Fibroblast of lung (primary cell): ENCODE results near the gene SEC14L1. TPM values are rescaled to one million over a fixed set of nuclear protein-coding genes. Genes with fewer than 3 reads are reported as not detected.

Experiments
- DNase-seq, 2 donors: peaks; one replicate each; pipeline versions ENCODE4 v3.0.0 to v3.0.0-alpha.2; 2010; ENCODE audit warnings: low read depth in 2 of 2
- H2AFZ ChIP-seq: 2 replicates; pipeline ENCODE4 v1.5.1; 2012; ENCODE audit warnings: low read length, control low read depth, inconsistent platforms
- H3K27ac ChIP-seq: 2 replicates; pipeline ENCODE4 v1.5.1; 2011; ENCODE audit warnings: low read length, control low read depth; ENCODE audit not compliant: insufficient read depth
- H3K27me3 ChIP-seq: 2 replicates; pipeline ENCODE4 v1.5.1; 2011; ENCODE audit warnings: mild to moderate bottlenecking, low read length; ENCODE audit not compliant: control insufficient read depth, insufficient read depth
- H3K36me3 ChIP-seq: 2 replicates; pipeline ENCODE4 v1.5.1; 2011; ENCODE audit warnings: low read length; ENCODE audit not compliant: control insufficient read depth, insufficient read depth
- H3K4me1 ChIP-seq: 2 replicates; pipeline ENCODE4 v1.5.1; 2011; ENCODE audit warnings: low read length; ENCODE audit not compliant: control insufficient read depth, insufficient read depth; ENCODE audit errors: extremely low read depth
- H3K4me2 ChIP-seq: 2 replicates; pipeline ENCODE4 v1.5.1; 2011; ENCODE audit warnings: low read length, control low read depth; ENCODE audit not compliant: insufficient read depth; ENCODE audit errors: extremely low read depth
- H3K4me3 ChIP-seq, 4 experiments: fragments of 200-600 bp in 1 of 4; sonication (generic) in 1 of 4; replicated peaks in 1 of 4; 2 replicates each; pipeline ENCODE4 v1.5.1; 2011 to 2016; ENCODE audit warnings: low read length in 4 of 4, low read depth in 3 of 4, mild to moderate bottlenecking in 3 of 4, control low read depth in 2 of 4, inconsistent platforms in 1 of 4, mixed read lengths in 1 of 4; ENCODE audit not compliant: insufficient read depth in 1 of 4; ENCODE audit errors: control extremely low read depth in 1 of 4
- H3K79me2 ChIP-seq: 2 replicates; pipeline ENCODE4 v1.5.1; 2012; ENCODE audit warnings: mild to moderate bottlenecking, low read length, inconsistent platforms; ENCODE audit not compliant: control insufficient read depth, insufficient read depth
- H3K9ac ChIP-seq: 2 replicates; pipeline ENCODE4 v1.5.1; 2011; ENCODE audit warnings: mild to moderate bottlenecking, low read length, control low read depth; ENCODE audit not compliant: insufficient read depth
- H3K9me3 ChIP-seq: 2 replicates; pipeline ENCODE4 v1.5.1; 2012; ENCODE audit warnings: low read depth, low read length; ENCODE audit not compliant: control insufficient read depth, insufficient read depth
- H4K20me1 ChIP-seq: 2 replicates; pipeline ENCODE4 v1.5.1; 2011; ENCODE audit warnings: low read length; ENCODE audit not compliant: control insufficient read depth, insufficient read depth; ENCODE audit errors: extremely low read depth
- EZH2 ChIP-seq: IDR thresholded peaks from 2 replicates; pipeline ENCODE4 v1.5.1; 2012; ENCODE audit warnings: low read length, control low read depth, mild to moderate bottlenecking; ENCODE audit errors: missing control alignments
- polyA plus RNA-seq, 2 donors: library from polyadenylated mRNA; depleted of rRNA in 1 of 2; stranded (reverse) in 1 of 2; unstranded in 1 of 2; fragments of >200 nt; gene quantifications; 2 replicates each; pipeline ENCODE4 v1.2.1, GENCODE V29; 2011 to 2012; ENCODE audit warnings: missing spikeins in 1 of 2
- total RNA-seq: library from RNA; depleted of rRNA; stranded (reverse); fragments of >200 nt; gene quantifications from 2 replicates; pipeline ENCODE4 v1.2.1, GENCODE V29; 2014
- TF ChIP-seq, protein P1 (sequence below), 2 donors: IDR thresholded peaks in 1 of 2; conservative IDR thresholded peaks in 1 of 2; 1 replicate in 1 of 2; 2 replicates in 1 of 2; pipeline ENCODE4 v1.5.1; 2011 to 2012; ENCODE audit warnings: low read length in 2 of 2, control low read depth in 1 of 2, inconsistent platforms in 1 of 2, low read depth in 1 of 2, mild to moderate bottlenecking in 1 of 2

SEC14L1 gene
- total and polyA plus RNA-seq, 2 donors (not counting 1 experiment from before 2014, with no cell fraction given): 21.1 to 32.9 TPM

DNA sequence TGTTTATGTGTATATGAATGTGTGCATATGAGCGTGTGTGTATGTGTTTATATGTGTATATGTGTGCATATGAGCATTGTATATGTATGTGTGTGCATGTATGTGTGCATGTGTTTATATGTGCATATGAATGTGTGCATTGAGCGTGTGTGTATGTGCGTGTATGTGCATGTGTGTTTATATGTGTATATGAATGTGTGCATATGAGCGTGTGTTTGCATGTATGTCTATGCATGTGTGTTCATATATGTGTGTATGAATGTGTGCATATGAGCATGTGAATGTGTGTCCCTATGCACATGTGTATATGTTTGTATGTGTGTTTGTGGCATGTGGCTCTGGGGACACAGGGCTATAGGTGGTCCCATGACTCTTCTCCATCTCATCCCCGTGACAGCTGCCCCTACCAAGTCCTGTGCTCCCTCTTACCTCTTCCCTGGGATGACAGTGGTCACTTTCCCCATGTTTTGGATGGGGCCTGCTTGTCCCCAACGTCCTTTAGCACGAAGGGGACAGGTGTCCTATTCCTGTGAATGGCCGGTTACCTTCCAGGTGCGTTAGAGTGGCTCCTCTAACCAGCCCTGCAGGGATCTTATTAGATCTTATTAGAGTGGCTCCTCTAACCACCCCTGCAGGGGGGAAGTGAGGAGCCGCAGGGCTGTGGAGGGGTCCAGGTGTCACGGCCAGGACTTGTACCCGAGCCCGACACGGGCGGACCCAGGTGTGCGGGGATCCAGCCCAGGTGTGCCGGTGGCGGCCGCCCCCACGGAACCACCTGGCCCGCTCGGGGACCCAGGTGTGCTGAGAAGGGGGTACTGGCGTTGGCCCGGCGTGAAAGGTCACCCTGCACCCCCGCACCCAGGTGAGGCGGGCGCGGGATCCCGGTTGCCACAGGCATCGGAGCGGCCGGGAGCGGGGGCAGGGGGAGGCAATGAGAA lies 105.6 kb downstream of the SEC14L1 start:
- peak overlapping the region; percentile 32 for H2AFZ ChIP-seq
- no peak for DNase-seq
- H3K4me3 ChIP-seq: peak overlapping the region; percentile 40 to 70 (median 50)
- H3K27me3 ChIP-seq: no peaks in the 10 kb centered on the region
- no peaks in the 10 kb centered on the region for H3K9me3 ChIP-seq
- peak overlapping the region; percentile 44 for H3K27ac ChIP-seq
- H3K9ac ChIP-seq: peak overlapping the region; percentile 59
- peak overlapping the region; percentile 84 for H3K4me2 ChIP-seq
- no peaks in the 10 kb centered on the region for H4K20me1 ChIP-seq
- H3K4me1 ChIP-seq: no peaks in the 10 kb centered on the region
- H3K79me2 ChIP-seq: no peaks in the 10 kb centered on the region
- no peaks in the 10 kb centered on the region for H3K36me3 ChIP-seq
- TF ChIP-seq EZH2: no peak
- TF ChIP-seq, protein P1, sequence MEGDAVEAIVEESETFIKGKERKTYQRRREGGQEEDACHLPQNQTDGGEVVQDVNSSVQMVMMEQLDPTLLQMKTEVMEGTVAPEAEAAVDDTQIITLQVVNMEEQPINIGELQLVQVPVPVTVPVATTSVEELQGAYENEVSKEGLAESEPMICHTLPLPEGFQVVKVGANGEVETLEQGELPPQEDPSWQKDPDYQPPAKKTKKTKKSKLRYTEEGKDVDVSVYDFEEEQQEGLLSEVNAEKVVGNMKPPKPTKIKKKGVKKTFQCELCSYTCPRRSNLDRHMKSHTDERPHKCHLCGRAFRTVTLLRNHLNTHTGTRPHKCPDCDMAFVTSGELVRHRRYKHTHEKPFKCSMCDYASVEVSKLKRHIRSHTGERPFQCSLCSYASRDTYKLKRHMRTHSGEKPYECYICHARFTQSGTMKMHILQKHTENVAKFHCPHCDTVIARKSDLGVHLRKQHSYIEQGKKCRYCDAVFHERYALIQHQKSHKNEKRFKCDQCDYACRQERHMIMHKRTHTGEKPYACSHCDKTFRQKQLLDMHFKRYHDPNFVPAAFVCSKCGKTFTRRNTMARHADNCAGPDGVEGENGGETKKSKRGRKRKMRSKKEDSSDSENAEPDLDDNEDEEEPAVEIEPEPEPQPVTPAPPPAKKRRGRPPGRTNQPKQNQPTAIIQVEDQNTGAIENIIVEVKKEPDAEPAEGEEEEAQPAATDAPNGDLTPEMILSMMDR (conservative IDR thresholded peaks at IDR 0.05 in 1 of 2, IDR thresholded peaks at IDR 0.05 in 1 of 2; ENCODE audit: low read depth in 1 of 2, low read length in 2 of 2): no peak

GRCh38 chr17:77247048-77247541 lies 106.3 kb downstream of the SEC14L1 start:
- H3K36me3 ChIP-seq: no peaks in the 10 kb centered on the region
- H3K9ac ChIP-seq: peak overlapping the region; percentile 59
- H2AFZ ChIP-seq: peak overlapping the region; percentile 66
- H3K27me3 ChIP-seq: no peaks in the 10 kb centered on the region
- H3K4me1 ChIP-seq: no peaks in the 10 kb centered on the region
- H3K9me3 ChIP-seq: no peaks in the 10 kb centered on the region
- no peak for TF ChIP-seq EZH2
- TF ChIP-seq, protein P1 (conservative IDR thresholded peaks at IDR 0.05 in 1 of 2, IDR thresholded peaks at IDR 0.05 in 1 of 2; ENCODE audit: low read depth in 1 of 2, low read length in 2 of 2): peak; percentile 76 to 84
- no peaks in the 10 kb centered on the region for H3K79me2 ChIP-seq
- H3K4me2 ChIP-seq: peak overlapping the region; percentile 93
- no peaks in the 10 kb centered on the region for H4K20me1 ChIP-seq
- peak overlapping the region; percentile 44 for H3K27ac ChIP-seq
- DNase-seq: peak; percentile 57 to 71
- H3K4me3 ChIP-seq: peak overlapping the region; percentile 40 to 70 (median 50)

GRCh38 chr17:77247609-77248008 lies 106.8 kb downstream of the SEC14L1 start:
- Histone ChIP-seq H3K9ac (no peak overlapping the region), H3K4me2 (peak overlapping the region; percentile 93), H3K4me3 (peak overlapping the region in 1 of 4 experiments; percentile 70)

More at GRCh38 chr17:77247609-77248008, 106.8 kb downstream of the SEC14L1 start:
- TF ChIP-seq EZH2: no peak
- TF ChIP-seq, protein P1 (conservative IDR thresholded peaks at IDR 0.05 in 1 of 2, IDR thresholded peaks at IDR 0.05 in 1 of 2; ENCODE audit: low read depth in 1 of 2, low read length in 2 of 2): no peak
- Histone ChIP-seq H2AFZ (no peak overlapping the region), H4K20me1 (no peaks in the 10 kb centered on the region), H3K27me3 (no peaks in the 10 kb centered on the region), H3K27ac (no peak overlapping the region), H3K9me3 (no peaks in the 10 kb centered on the region), H3K4me1 (no peaks in the 10 kb centered on the region), H3K79me2 (no peaks in the 10 kb centered on the region), H3K36me3 (no peaks in the 10 kb centered on the region)
- no peak for DNase-seq
